GM18909 (cell line): Measurements from ENCODE around the gene FSD2.
A peak's percentile ranks its signal among the peaks of the same experiment; 100 is the strongest.
"Not testable (repeated sequence)": the region's sequence is repeated elsewhere in the genome, so short reads cannot be mapped to it uniquely, and the experiment has no call there.

Experiments used
- ATAC-seq: cut with Tn5 transposase; IDR thresholded peaks from one replicate; pipeline ENCODE4 v1.9.1; 2021; ENCODE audit warnings: mild to moderate bottlenecking; ENCODE audit not compliant: unreplicated experiment, poor library complexity

FSD2 gene

GRCh38 chr15:82749951-82750830 is 55.7 kb downstream of the FSD2 start:
- peak; percentile 95 for ATAC-seq

- ATAC-seq: no peak
These were observed 57.6 kb downstream of the FSD2 start for GRCh38 chr15:82748315-82748714.

DNA sequence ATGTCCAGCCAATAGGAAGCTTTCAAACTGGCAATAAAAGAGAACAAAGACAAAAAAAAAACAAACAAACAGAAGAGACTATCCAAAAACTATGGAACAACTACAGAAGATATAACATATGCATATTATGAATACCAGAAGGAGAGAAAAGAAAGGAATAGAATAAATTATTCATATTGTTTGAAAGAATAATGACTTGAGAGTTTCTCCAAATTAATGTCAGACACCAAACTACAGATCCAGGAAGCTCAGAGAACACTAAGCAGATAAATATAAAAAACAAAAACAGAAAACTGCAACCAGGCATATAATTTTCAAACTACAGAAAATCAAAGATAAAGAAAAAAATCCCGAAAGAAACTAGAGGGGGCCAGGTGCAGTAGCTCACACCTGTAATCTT is 62.1 kb downstream of the FSD2 start:
- ATAC-seq: no peak

DNA sequence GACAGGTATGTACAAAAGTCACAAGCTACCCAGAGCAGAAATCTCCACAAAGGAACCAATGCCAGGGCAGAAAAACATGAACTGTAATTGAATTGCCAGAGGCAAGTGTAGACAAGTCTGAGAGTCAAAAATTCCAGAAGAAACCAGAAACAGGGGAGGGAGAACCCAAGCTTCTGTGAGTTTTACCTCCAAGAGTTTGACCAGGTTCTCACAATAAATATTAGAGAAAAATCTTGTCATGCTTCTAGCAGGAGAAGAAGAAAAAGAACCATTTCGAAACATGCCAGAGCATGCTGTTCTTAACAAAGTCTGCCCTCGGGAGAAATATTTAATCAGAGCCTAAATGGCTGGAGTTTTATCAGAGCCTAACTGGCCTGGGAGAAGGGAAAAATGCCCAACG is 63.7 kb downstream of the FSD2 start:
- no peak for ATAC-seq

- ATAC-seq: no peak
These were observed 66.8 kb downstream of the FSD2 start for GRCh38 chr15:82739086-82739485.

GRCh38 chr15:82737975-82738374 is 67.9 kb downstream of the FSD2 start:
- no peak for ATAC-seq

GRCh38 chr15:82731527-82731926 is 74.3 kb downstream of the FSD2 start:
- no peak for ATAC-seq

DNA sequence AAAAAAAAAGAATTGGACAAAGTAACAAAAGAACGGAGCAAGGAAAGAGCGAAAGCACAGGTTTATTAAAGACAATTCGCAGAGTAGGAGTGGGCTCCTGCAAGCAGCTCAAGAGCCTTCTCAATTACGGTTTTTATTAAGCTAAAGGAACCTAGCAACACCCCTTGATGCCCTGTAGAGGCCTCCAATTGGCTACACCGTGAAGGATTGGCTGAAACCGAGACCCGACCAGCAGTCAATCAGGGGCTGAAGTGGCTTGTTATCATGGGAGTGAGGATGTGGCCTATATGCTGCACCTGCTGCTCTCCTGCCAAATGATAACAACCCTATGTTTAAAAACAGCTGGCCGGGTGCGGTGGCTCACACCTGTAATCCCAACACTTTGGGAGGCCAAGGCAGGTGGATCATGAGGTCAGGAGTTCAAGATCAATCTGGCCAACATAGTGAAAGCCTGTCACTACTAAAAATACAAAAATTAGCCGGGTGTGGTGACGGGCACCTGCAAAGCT is 75.8 kb downstream of the FSD2 start:
- no peak for ATAC-seq

GRCh38 chr15:82726816-82727215 is 79.1 kb downstream of the FSD2 start:
- ATAC-seq: no peak

DNA sequence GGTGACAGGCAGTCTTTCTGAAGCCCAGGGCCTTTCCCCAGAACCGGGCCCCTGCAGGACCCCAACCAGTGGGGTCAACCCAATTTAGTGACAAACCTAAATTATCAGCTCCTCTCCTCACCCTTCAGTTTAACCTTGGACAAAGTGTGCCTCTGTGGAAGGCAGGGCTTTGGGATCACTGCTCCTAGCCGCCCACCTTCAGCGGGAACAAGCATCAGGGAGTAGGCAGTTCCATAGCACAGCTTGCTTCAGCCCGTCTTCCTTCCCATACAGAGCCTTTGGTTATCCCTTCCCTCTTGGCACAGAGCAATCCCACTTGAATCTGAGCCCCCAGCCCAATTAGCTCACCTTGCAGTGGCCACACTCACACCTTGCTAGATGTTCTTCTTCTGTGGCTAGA is 90.9 kb downstream of the FSD2 start:
- no peak for ATAC-seq

- no peak for ATAC-seq
These were observed 91.9 kb downstream of the FSD2 start for GRCh38 chr15:82714016-82714415.

DNA sequence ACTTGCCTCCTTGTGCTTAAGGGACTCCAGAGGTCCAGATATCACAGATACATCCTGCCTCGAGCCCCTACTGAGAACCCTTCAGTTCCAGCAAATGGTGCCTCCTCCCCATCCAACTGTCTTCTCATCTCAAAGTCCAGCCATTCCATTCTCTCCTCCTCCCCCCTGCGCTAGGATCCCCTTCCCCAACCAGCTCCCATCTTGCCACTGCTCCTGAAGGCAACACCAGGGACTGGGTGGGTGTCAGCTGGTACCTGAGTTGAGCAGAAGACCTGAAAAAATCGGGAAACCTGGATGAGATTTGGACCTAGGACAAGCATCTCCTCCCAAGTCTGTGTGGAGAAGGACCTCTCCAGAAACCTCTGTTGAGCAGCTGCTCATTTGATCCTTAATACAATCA is 93.8 kb downstream of the FSD2 start:
- ATAC-seq: no peak

- no peak for ATAC-seq
These were observed 94.9 kb downstream of the FSD2 start for GRCh38 chr15:82710926-82711490.

DNA sequence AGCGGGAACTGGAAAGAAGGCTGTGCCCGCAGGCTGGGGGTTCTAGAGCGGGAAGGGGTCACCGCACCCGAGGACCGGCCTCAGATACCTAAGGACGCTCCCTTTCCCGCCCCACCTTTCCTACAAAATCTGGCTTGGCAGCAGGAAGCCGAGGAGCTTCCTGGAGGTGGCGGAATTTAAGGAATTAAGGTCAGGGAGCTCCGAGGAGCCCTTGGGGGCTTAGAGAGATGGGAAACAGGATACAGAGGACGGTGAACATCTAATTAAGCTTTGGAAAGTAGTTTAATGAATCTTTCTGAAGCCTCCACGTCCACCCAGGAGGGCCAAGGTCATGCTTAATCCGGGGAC is 95.7 kb downstream of the FSD2 start:
- ATAC-seq: no peak

DNA sequence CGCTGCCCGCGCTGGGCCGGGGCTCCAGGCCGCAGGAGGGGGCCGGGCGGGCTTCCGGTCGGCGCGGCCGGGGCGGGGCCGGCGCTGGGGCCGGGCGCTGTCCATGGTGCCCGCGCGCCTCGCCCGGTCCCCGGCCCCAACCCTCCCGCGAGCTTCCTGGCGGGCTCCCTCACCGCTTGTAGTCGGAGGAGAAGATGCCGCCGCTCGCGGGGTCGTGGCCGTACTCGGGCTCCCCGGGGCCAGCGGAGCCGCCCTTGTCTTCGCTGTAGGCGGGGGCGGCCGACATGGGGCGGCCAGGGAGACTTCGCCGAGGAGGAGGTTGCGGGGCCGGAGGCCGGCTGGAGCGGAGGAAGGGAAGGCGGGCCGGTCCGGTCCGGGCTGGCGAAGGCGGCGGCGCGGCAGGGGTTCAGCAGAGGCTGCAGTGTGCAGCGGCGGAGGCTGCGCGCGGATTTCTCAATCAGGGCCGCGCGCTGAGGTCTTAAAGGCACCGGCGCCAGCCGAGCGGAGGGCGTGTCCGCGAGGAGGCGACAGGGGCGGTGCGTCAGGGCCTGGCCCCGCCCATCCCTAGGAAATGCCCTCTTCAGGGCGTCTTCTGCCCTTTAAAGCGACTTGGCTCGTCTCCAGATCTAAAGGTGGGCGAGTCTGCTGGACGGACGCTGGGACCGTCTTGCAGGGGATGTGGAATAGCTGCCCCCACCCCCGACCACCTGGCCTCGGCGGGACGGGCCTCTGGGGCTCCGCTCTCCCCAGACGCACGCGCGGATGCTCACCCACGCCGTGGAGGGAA is 96.3 kb downstream of the FSD2 start, which contains the start of gene AP3B2:
TSS of gene AP3B2 (minus strand) at position 455 of the 787 bp plus-strand sequence. CDS start at position 286, 169 bp downstream.
- peak; percentile 88 for ATAC-seq

GRCh38 chr15:82709081-82709420 is 96.8 kb downstream of the FSD2 start:
- ATAC-seq: no peak

DNA sequence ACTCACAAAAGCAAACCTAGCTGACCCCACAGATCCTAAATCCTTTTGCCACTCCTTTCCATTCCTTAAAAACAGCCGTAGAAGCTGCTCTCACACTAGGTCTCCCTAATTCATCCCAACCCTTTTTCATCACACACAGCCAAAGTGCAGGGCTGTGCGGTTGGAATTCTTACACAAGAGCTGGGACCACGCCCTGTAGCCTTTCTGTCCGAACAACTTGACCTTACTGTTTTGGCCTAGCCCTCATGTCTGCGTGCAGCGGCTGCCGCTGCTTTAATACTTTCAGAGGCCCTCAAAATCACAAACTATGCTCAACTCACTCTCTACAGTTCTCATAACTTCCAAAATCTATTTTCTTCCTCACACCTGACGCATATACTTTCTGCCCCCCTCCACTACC is 100.0 kb downstream of the FSD2 start:
- ATAC-seq: not testable (repeated sequence)
